Smooth muscle cell (in vitro differentiated cells): ENCODE results near the gene EMCN. TPM values are rescaled to one million over a fixed set of nuclear protein-coding genes. Genes with fewer than 3 reads are reported as not detected.

ENCODE experiments used
- DNase-seq: peaks from one replicate; lab custom pipeline; 2025; ENCODE audit not compliant: unreplicated experiment; lab: John Stamatoyannopoulos, UW
- H2AFZ ChIP-seq: fragments of 200-600 bp; sonication (generic); 2 replicates; pipeline ENCODE4 v1.6.0; 2016; ENCODE audit warnings: antibody characterized with exemption, low read depth, mild to moderate bottlenecking
- H3F3A ChIP-seq: fragments of 200-600 bp; sonication (generic); 2 replicates; pipeline ENCODE4 v1.6.0; 2017; ENCODE audit warnings: antibody characterized with exemption, low read depth
- H3K27ac ChIP-seq: fragments of 200-600 bp; sonication (generic); 2 replicates; pipeline ENCODE4 v1.5.1; 2016; ENCODE audit warnings: low read depth, mild to moderate bottlenecking
- H3K27me3 ChIP-seq: fragments of 200-600 bp; sonication (generic); 2 replicates; pipeline ENCODE4 v1.6.1; 2016; ENCODE audit warnings: low read depth, mild to moderate bottlenecking
- H3K36me3 ChIP-seq: fragments of 200-600 bp; sonication (generic); 2 replicates; pipeline ENCODE4 v1.5.1; 2016; ENCODE audit warnings: low read depth
- H3K4me1 ChIP-seq: fragments of 200-600 bp; sonication (generic); 2 replicates; pipeline ENCODE4 v1.5.1; 2016; ENCODE audit warnings: low read depth
- H3K4me2 ChIP-seq: fragments of 200-600 bp; sonication (generic); 2 replicates; pipeline ENCODE4 v1.6.0; 2016; ENCODE audit warnings: mild to moderate bottlenecking
- H3K4me3 ChIP-seq: fragments of 200-600 bp; sonication (generic); 2 replicates; pipeline ENCODE4 v1.5.1; 2016; ENCODE audit warnings: mild to moderate bottlenecking
- H3K79me2 ChIP-seq: fragments of 200-600 bp; sonication (generic); 2 replicates; pipeline ENCODE4 v1.6.0; 2016; ENCODE audit warnings: low read depth, mild to moderate bottlenecking
- H3K9ac ChIP-seq: fragments of 200-600 bp; sonication (generic); 2 replicates; pipeline ENCODE4 v1.6.0; 2016; ENCODE audit warnings: low read depth
- H3K9me3 ChIP-seq: fragments of 200-600 bp; sonication (generic); replicated peaks from 2 replicates; pipeline ENCODE4 v1.5.1; 2016; ENCODE audit warnings: low read depth
- H4K20me1 ChIP-seq: fragments of 200-600 bp; sonication (generic); 2 replicates; pipeline ENCODE4 v1.6.0; 2016; ENCODE audit warnings: low read depth
- CTCF ChIP-seq: fragments of 200-600 bp; sonication (generic); IDR thresholded peaks from 2 replicates; pipeline ENCODE4 v1.5.1; 2017; ENCODE audit warnings: borderline replicate concordance, mild to moderate bottlenecking, antibody characterized with exemption; ENCODE audit not compliant: insufficient read depth, poor library complexity, severe bottlenecking
- WGBS: methylation state at CpG from one replicate; pipeline ENCODE4 v1.1.7; 2016; ENCODE audit warnings: low lambda C conversion rate; 5-methylcytosine and 5-hydroxymethylcytosine counted together
- polyA plus RNA-seq: library from polyadenylated mRNA; unstranded; fragments of >200 nt; fragmentation: Nextera tagmentation; extraction: Ambion mirVana; gene quantifications from 2 replicates; pipeline ENCODE4 v1.2.1, GENCODE V29; 2016
- total RNA-seq: library from RNA; depleted of rRNA; stranded (reverse); fragments of >200 nt; gene quantifications from 2 replicates; pipeline ENCODE4 v1.2.3, GENCODE V29; 2014

Gene EMCN
- total and polyA plus RNA-seq, 2 experiments from 2014 or later, result not detected

- no peaks in the 10 kb centered on the region for H3F3A ChIP-seq
- no peak for TF ChIP-seq CTCF
- no peaks in the 10 kb centered on the region for H3K36me3 ChIP-seq
- no peak overlapping the region for H2AFZ ChIP-seq
- WGBS, result 90% methylated on average over 2 of the region's 2 CpGs
- no peaks in the 10 kb centered on the region for H3K4me1 ChIP-seq
- H3K27me3 ChIP-seq, result no peaks in the 10 kb centered on the region
- H3K4me2 ChIP-seq, result no peak overlapping the region
- H3K9me3 ChIP-seq, result no peaks in the 10 kb centered on the region
- H3K27ac ChIP-seq, result no peak overlapping the region
- no peak for DNase-seq
- no peak overlapping the region for H3K4me3 ChIP-seq
- no peaks in the 10 kb centered on the region for H3K79me2 ChIP-seq
- H3K9ac ChIP-seq, result no peak overlapping the region
- no peaks in the 10 kb centered on the region for H4K20me1 ChIP-seq
Observed at GRCh38 chr4:100519205-100519604, 1.4 kb upstream of the EMCN start.

- no peaks in the 10 kb centered on the region for H3K9me3 ChIP-seq
- no peak overlapping the region for H2AFZ ChIP-seq
- no peak overlapping the region for H3K4me2 ChIP-seq
- no peak overlapping the region for H3K27ac ChIP-seq
- H3K4me3 ChIP-seq, result no peak overlapping the region
- H4K20me1 ChIP-seq, result no peaks in the 10 kb centered on the region
- no peaks in the 10 kb centered on the region for H3F3A ChIP-seq
- H3K9ac ChIP-seq, result no peak overlapping the region
- no peaks in the 10 kb centered on the region for H3K4me1 ChIP-seq
- WGBS, result 94% methylated on average over 7 of the region's 7 CpGs
- H3K27me3 ChIP-seq, result no peaks in the 10 kb centered on the region
- TF ChIP-seq CTCF, result no peak
- H3K79me2 ChIP-seq, result no peaks in the 10 kb centered on the region
- no peaks in the 10 kb centered on the region for H3K36me3 ChIP-seq
- DNase-seq, result no peak
Observed at GRCh38 chr4:100516225-100516624, 1.6 kb downstream of the EMCN start.

- Histone ChIP-seq H3K4me3 (no peak overlapping the region), H4K20me1 (no peaks in the 10 kb centered on the region), H3K9ac (no peak overlapping the region), H3K4me2 (no peak overlapping the region), H3K4me1 (no peaks in the 10 kb centered on the region), H2AFZ (no peak overlapping the region), H3F3A (no peaks in the 10 kb centered on the region), H3K9me3 (no peaks in the 10 kb centered on the region), H3K27me3 (no peaks in the 10 kb centered on the region), H3K27ac (no peak overlapping the region), H3K36me3 (no peaks in the 10 kb centered on the region), H3K79me2 (no peaks in the 10 kb centered on the region)
- 82% methylated on average over 5 of the region's 5 CpGs for WGBS
- DNase-seq, result no peak
- TF ChIP-seq CTCF, result no peak
Observed at GRCh38 chr4:100511896-100512295, 5.9 kb downstream of the EMCN start.

GRCh38 chr4:100510551-100510950 is 7.3 kb downstream of the EMCN start:
- H3K4me1 ChIP-seq, result no peaks in the 10 kb centered on the region
- H3K9me3 ChIP-seq, result no peaks in the 10 kb centered on the region
- no peak overlapping the region for H2AFZ ChIP-seq
- no peaks in the 10 kb centered on the region for H3K79me2 ChIP-seq
- H3K4me3 ChIP-seq, result no peak overlapping the region
- no peaks in the 10 kb centered on the region for H4K20me1 ChIP-seq
- no peak for TF ChIP-seq CTCF
- H3F3A ChIP-seq, result no peaks in the 10 kb centered on the region
- H3K4me2 ChIP-seq, result no peak overlapping the region
- 46% methylated on average over 2 of the region's 2 CpGs for whole genome bisulfite sequencing
- DNase-seq, result no peak
- H3K9ac ChIP-seq, result no peak overlapping the region
- H3K27me3 ChIP-seq, result no peaks in the 10 kb centered on the region
- H3K27ac ChIP-seq, result no peak overlapping the region
- H3K36me3 ChIP-seq, result no peaks in the 10 kb centered on the region
